HCT116 (cell line): ENCODE data around the gene SLC8A2. TPM values are rescaled to one million over a fixed set of nuclear protein-coding genes. Genes with fewer than 3 reads are reported as not detected.

Experiments
- ATAC-seq: fragments of 200-7000 bp; cut with Tn5 transposase; 2 replicates; pipeline ENCODE4 v1.9.1; 2020; ENCODE audit warnings: mild to moderate bottlenecking, moderate library complexity
- Bru-seq: library from RNA; stranded (reverse); fragments of 400-500 nt; gene quantifications from one replicate; lab custom pipeline; 2021; lab: Mats Ljungman, UMichigan
- BruChase-seq, 2 experiments: library from RNA; stranded (reverse); fragments of 400-500 nt; gene quantifications; one replicate each; lab custom pipeline; 2021; lab: Mats Ljungman, UMichigan
- BruUV-seq: library from RNA; stranded (reverse); fragments of 400-500 nt; replicated peaks from 2 replicates; lab custom pipeline; 2021; lab: Mats Ljungman, UMichigan
- CTCF ChIA-PET: fragments of 300-600 bp; sonication (Branson Sonifier 250); formaldehyde crosslinking; loops from one replicate; lab custom pipeline; 2021; ENCODE audit warnings: antibody characterized with exemption; lab: Charles Lee
- POLR2A ChIA-PET: fragments of 300-600, 350-600 bp; sonication (Branson Sonifier 250); formaldehyde crosslinking; loops from one replicate; lab custom pipeline; 2021; ENCODE audit warnings: antibody characterized with exemption; lab: Charles Lee
- RAD21 ChIA-PET, 2 experiments: fragments of 300-600 bp; sonication (Branson Sonifier 250); formaldehyde crosslinking; loops; one replicate each; lab custom pipeline; 2023; ENCODE audit warnings: low total read pairs in 2 of 2; ENCODE audit not compliant: uncharacterized antibody in 2 of 2, unreplicated experiment in 2 of 2, low non-redundant PET in 1 of 2; lab: Charles Lee
- DNase-seq: peaks from one replicate; pipeline ENCODE4 v3.0.0-alpha.2; 2010; ENCODE audit warnings: low read depth, low spot score
- H2AFZ ChIP-seq: fragments of 200-600 bp; shearing (Covaris generic), sonication (generic); 2 replicates; pipeline ENCODE4 v1.6.1; 2017; ENCODE audit warnings: low read depth, mixed run types, mixed read lengths, antibody characterized with exemption, low read length; ENCODE audit not compliant: poor library complexity, severe bottlenecking
- H3K27ac ChIP-seq: 2 replicates; pipeline ENCODE4 v1.5.1; 2012; ENCODE audit warnings: low read depth, low read length
- H3K27me3 ChIP-seq: fragments of 200-600 bp; sonication (generic); 2 replicates; pipeline ENCODE4 v1.6.1; 2016; ENCODE audit warnings: mixed run types, low read length, mixed read lengths; ENCODE audit not compliant: insufficient read depth
- H3K36me3 ChIP-seq, 2 experiments: fragments of 200-500 bp in 1 of 2; fragments of 200-600 bp in 1 of 2; sonication (Bioruptor generic) in 1 of 2; sonication (generic) in 1 of 2; 2 replicates each; pipeline versions ENCODE4 v1.5.1 to v1.6.1; 2014 to 2016; ENCODE audit warnings: low read length in 2 of 2, inconsistent platforms in 1 of 2, mixed read lengths in 1 of 2, mixed run types in 1 of 2; ENCODE audit not compliant: insufficient read depth in 2 of 2, control insufficient read depth in 1 of 2
- H3K4me1 ChIP-seq, 2 experiments: fragments of 200-600 bp in 1 of 2; sonication (generic) in 1 of 2; 2 replicates each; pipeline versions ENCODE4 v1.5.1 to v1.6.1; 2012 to 2017; ENCODE audit warnings: low read length in 2 of 2, inconsistent platforms in 1 of 2, mild to moderate bottlenecking in 1 of 2, mixed read lengths in 1 of 2, mixed run types in 1 of 2, moderate library complexity in 1 of 2; ENCODE audit not compliant: insufficient read depth in 2 of 2, control insufficient read depth in 1 of 2
- H3K4me2 ChIP-seq: fragments of 200-600 bp; sonication (generic); 2 replicates; pipeline ENCODE4 v1.6.1; 2017; ENCODE audit warnings: mixed run types, low read length, mixed read lengths
- H3K4me3 ChIP-seq, 2 experiments: fragments of 200-600 bp in 1 of 2; sonication (generic) in 1 of 2; replicated peaks in 1 of 2; 2 replicates each; pipeline ENCODE4 v1.5.1; 2011 to 2016; ENCODE audit warnings: low read length in 2 of 2, control low read depth in 1 of 2, low read depth in 1 of 2, mild to moderate bottlenecking in 1 of 2, mixed read lengths in 1 of 2, mixed run types in 1 of 2
- H3K79me2 ChIP-seq: fragments of 200-600 bp; sonication (generic); 2 replicates; pipeline ENCODE4 v1.6.1; 2017; ENCODE audit warnings: mild to moderate bottlenecking, mixed run types, low read length, moderate library complexity, mixed read lengths; ENCODE audit not compliant: insufficient read depth
- H3K9ac ChIP-seq: fragments of 200-600 bp; sonication (generic); 2 replicates; pipeline ENCODE4 v1.6.1; 2016; ENCODE audit warnings: low read length, mixed read lengths
- H3K9me2 ChIP-seq: fragments of 200-600 bp; sonication (generic), shearing (Covaris generic); 2 replicates; pipeline ENCODE4 v1.6.1; 2017; ENCODE audit warnings: mixed run types, mild to moderate bottlenecking, moderate library complexity; ENCODE audit not compliant: insufficient read depth
- H3K9me3 ChIP-seq, 2 experiments: fragments of 200-500 bp in 1 of 2; fragments of 200-600 bp in 1 of 2; sonication (Bioruptor generic) in 1 of 2; sonication (generic) in 1 of 2; 2 replicates each; pipeline ENCODE4 v1.6.1; 2014 to 2017; ENCODE audit warnings: low read length in 2 of 2, mixed read lengths in 2 of 2, inconsistent platforms in 1 of 2, low read depth in 1 of 2, mild to moderate bottlenecking in 1 of 2, mixed run types in 1 of 2, moderate library complexity in 1 of 2; ENCODE audit not compliant: control insufficient read depth in 1 of 2, insufficient read depth in 1 of 2
- H4K20me1 ChIP-seq: fragments of 200-600 bp; sonication (generic), shearing (Covaris generic); 2 replicates; pipeline ENCODE4 v1.6.1; 2017; ENCODE audit warnings: mixed run types, mild to moderate bottlenecking, moderate library complexity; ENCODE audit not compliant: insufficient read depth
- CBX3 ChIP-seq: IDR thresholded peaks from 2 replicates; pipeline ENCODE4 v1.6.1; 2012; ENCODE audit warnings: low read depth
- ELF1 ChIP-seq: IDR thresholded peaks from 2 replicates; pipeline ENCODE4 v1.6.1; 2012; ENCODE audit warnings: low read depth, borderline replicate concordance
- MAX ChIP-seq: IDR thresholded peaks from 2 replicates; pipeline ENCODE4 v1.6.1; 2012
- TCF7L2 ChIP-seq: IDR thresholded peaks from 2 replicates; pipeline ENCODE4 v1.7.0; 2011; ENCODE audit warnings: borderline replicate concordance, inconsistent platforms; ENCODE audit not compliant: insufficient read depth, insufficient read length; ENCODE audit errors: extremely low read depth
- intact Hi-C: fragments of 100-400 bp; cut with micrococcal nuclease; formaldehyde crosslinking; loops from 2 replicates; pipeline ENCODE4 v1.10.0; 2022
- long read RNA-seq: library from polyadenylated mRNA; unstranded; transcript quantifications from one replicate; pipeline ENCODE4 v2.0.0, GENCODE V29; 2021; ENCODE audit not compliant: unreplicated experiment
- polyA plus RNA-seq: library from polyadenylated mRNA; unstranded; fragments of >200 nt; gene quantifications from 2 replicates; pipeline ENCODE4 v1.2.1, GENCODE V29; 2012; ENCODE audit warnings: missing spikeins
- total RNA-seq: library from RNA; stranded (reverse); gene quantifications from one replicate; pipeline ENCODE4 v1.2.1, GENCODE V29; 2021; ENCODE audit not compliant: unreplicated experiment
- TF ChIP-seq, protein P1 (sequence below): IDR thresholded peaks from 2 replicates; pipeline ENCODE4 v1.6.1; 2012; ENCODE audit warnings: low read depth

The SLC8A2 gene, protein sequence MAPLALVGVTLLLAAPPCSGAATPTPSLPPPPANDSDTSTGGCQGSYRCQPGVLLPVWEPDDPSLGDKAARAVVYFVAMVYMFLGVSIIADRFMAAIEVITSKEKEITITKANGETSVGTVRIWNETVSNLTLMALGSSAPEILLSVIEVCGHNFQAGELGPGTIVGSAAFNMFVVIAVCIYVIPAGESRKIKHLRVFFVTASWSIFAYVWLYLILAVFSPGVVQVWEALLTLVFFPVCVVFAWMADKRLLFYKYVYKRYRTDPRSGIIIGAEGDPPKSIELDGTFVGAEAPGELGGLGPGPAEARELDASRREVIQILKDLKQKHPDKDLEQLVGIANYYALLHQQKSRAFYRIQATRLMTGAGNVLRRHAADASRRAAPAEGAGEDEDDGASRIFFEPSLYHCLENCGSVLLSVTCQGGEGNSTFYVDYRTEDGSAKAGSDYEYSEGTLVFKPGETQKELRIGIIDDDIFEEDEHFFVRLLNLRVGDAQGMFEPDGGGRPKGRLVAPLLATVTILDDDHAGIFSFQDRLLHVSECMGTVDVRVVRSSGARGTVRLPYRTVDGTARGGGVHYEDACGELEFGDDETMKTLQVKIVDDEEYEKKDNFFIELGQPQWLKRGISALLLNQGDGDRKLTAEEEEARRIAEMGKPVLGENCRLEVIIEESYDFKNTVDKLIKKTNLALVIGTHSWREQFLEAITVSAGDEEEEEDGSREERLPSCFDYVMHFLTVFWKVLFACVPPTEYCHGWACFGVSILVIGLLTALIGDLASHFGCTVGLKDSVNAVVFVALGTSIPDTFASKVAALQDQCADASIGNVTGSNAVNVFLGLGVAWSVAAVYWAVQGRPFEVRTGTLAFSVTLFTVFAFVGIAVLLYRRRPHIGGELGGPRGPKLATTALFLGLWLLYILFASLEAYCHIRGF
- total RNA-seq = 0.98 TPM
- 1.4 and 2.5 TPM in 2 replicates for polyA plus RNA-seq
- Bru-seq, nascent RNA = percentile 21 among the genes with signal in this experiment
- BruChase-seq, experiment 1, labeled RNA remaining after a 6-hour chase = percentile 35 among the genes with signal in this experiment
- percentile 23 among the genes with signal in this experiment for BruChase-seq, experiment 2, labeled RNA remaining after a 2-hour chase
- long read RNA-seq = 0 reads

- no peak within 1 kb of the TSS for H3K4me3 ChIP-seq
- peak within 1 kb of the TSS; percentile 51 for H3K4me2 ChIP-seq
- H4K20me1 ChIP-seq = no peaks in the 10 kb centered on the region
- peak; percentile 35 for DNase-seq
- H3K4me1 ChIP-seq = peaks cover 0 to 15% of the 10 kb centered on the region in 2 experiments; a peak in 3 of 4 replicates
- no peak within 1 kb of the TSS for H2AFZ ChIP-seq
- no peak within 1 kb of the TSS for H3K9ac ChIP-seq
- ATAC-seq = peak; percentile 85
- no peaks in the 10 kb centered on the region for H3K79me2 ChIP-seq
- ChIA-PET CTCF (no interaction called here), RAD21 (no interaction called here), POLR2A (no interaction called here)
- no peak for TF ChIP-seq MAX
- peak; percentile 20 for TF ChIP-seq TCF7L2
- TF ChIP-seq ELF1 = no peak
- TF ChIP-seq, protein P1, sequence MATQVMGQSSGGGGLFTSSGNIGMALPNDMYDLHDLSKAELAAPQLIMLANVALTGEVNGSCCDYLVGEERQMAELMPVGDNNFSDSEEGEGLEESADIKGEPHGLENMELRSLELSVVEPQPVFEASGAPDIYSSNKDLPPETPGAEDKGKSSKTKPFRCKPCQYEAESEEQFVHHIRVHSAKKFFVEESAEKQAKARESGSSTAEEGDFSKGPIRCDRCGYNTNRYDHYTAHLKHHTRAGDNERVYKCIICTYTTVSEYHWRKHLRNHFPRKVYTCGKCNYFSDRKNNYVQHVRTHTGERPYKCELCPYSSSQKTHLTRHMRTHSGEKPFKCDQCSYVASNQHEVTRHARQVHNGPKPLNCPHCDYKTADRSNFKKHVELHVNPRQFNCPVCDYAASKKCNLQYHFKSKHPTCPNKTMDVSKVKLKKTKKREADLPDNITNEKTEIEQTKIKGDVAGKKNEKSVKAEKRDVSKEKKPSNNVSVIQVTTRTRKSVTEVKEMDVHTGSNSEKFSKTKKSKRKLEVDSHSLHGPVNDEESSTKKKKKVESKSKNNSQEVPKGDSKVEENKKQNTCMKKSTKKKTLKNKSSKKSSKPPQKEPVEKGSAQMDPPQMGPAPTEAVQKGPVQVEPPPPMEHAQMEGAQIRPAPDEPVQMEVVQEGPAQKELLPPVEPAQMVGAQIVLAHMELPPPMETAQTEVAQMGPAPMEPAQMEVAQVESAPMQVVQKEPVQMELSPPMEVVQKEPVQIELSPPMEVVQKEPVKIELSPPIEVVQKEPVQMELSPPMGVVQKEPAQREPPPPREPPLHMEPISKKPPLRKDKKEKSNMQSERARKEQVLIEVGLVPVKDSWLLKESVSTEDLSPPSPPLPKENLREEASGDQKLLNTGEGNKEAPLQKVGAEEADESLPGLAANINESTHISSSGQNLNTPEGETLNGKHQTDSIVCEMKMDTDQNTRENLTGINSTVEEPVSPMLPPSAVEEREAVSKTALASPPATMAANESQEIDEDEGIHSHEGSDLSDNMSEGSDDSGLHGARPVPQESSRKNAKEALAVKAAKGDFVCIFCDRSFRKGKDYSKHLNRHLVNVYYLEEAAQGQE = peak; percentile 89
- TF ChIP-seq CBX3 = peak; percentile 20; the same call in 1 of the 2 replicates
- H3K9me3 ChIP-seq = no peaks in the 10 kb centered on the region
- H3K36me3 ChIP-seq = no peaks in the 10 kb centered on the region
- intact Hi-C loops = no loop called here
- H3K9me2 ChIP-seq = no peaks in the 10 kb centered on the region
- no peak within 1 kb of the TSS for H3K27ac ChIP-seq
- H3K27me3 ChIP-seq = peaks cover 33% of the 10 kb centered on the region
- BruUV-seq = no TSS peak
These were observed at the start of gene SLC8A2 for GRCh38 chr19:47471733-47472457. TSS of gene SLC8A2 (minus strand) at chr19:47471893. CDS start at chr19:47466403, 5,490 bp downstream.
